Measurements from ENCODE around the gene RPN2.

DNA sequence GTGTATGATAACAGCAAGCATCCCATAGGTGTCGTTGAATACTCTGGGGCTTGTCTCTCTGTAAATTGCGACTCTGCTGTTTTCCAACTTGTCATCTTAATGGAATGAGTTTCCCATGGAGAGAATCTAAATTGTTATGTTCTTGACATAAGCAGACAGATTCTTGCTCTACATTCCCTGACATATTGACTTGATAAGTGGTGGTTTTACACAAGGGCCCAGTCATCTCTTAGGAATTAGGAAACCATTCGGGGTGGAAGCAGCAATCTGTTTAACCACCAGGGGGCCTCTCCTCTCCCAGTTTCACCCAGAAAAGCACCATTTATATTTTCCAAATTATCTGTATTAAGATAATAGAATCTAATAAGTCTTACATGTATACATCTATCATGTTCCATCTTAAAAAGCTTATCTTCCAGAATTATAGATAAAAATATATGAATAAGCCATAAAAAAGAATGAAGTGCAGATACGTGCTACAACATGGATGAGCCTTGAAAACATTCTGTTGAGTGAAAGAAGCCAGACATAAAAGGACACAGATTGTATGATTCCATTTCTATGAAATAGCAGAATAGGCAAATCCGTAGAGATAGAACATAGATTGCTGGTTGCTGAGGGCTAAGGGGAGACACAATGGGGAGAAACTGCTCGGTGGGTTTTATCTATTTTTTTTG lies 23.3 kb downstream of the RPN2 start:
- TF ChIP-seq CTCF (IDR thresholded peaks at IDR 0.05) = peak; percentile 76 to 82 (median 79)
- no peak for TF ChIP-seq POLR2A (IDR thresholded peaks at IDR 0.05)

All from gastroesophageal sphincter (tissue), 3 donors.